ENCODE data around the gene TMEM117.
"Not testable (repeated sequence)": the region's sequence is repeated elsewhere in the genome, so short reads cannot be mapped to it uniquely, and the experiment has no call there.

TMEM117 gene

GRCh38 chr12:44193281-44193680 lies 357.4 kb downstream of the TMEM117 start:
- TF ChIP-seq EZH2 (IDR thresholded peaks at IDR 0.05; ENCODE audit: borderline replicate concordance, low read length) (no peak), CTCF (IDR thresholded peaks at IDR 0.05; ENCODE audit: low read length) (no peak)
- H3K4me2 ChIP-seq (ENCODE audit: low read length) = no peak overlapping the region
- H3F3A ChIP-seq (ENCODE audit: insufficient read depth, low read length) = no peaks in the 10 kb centered on the region
- H3K9me2 ChIP-seq (ENCODE audit: low read depth, low read length) = no peaks in the 10 kb centered on the region
- H4K20me1 ChIP-seq (ENCODE audit: insufficient read depth, low read length) = no peaks in the 10 kb centered on the region
- no peaks in the 10 kb centered on the region for H3K9me3 ChIP-seq (ENCODE audit: low read length)
- no peak overlapping the region for H3K9ac ChIP-seq (ENCODE audit: low read length)
- no peak overlapping the region for H3K27ac ChIP-seq (ENCODE audit: low read depth, low read length, poor library complexity, severe bottlenecking)
- no peaks in the 10 kb centered on the region for H3K36me3 ChIP-seq (ENCODE audit: insufficient read depth, low read length)
- H3K4me1 ChIP-seq (ENCODE audit: insufficient read depth, low read length, severe bottlenecking) = no peaks in the 10 kb centered on the region
- no peak overlapping the region for H2AFZ ChIP-seq (ENCODE audit: low read length)
- H3K79me2 ChIP-seq (ENCODE audit: insufficient read depth, low read length) = no peaks in the 10 kb centered on the region
- H3K27me3 ChIP-seq (ENCODE audit: insufficient read depth, low read length) = no peaks in the 10 kb centered on the region
- H3K4me3 ChIP-seq (ENCODE audit: low read depth, low read length, poor library complexity, severe bottlenecking) = no peak overlapping the region

- not testable (repeated sequence) for H3K27me3 ChIP-seq (ENCODE audit: insufficient read depth, low read length); H3K36me3 ChIP-seq (ENCODE audit: insufficient read depth, low read length); H3K27ac ChIP-seq (ENCODE audit: low read depth, low read length, poor library complexity, severe bottlenecking); H3K4me1 ChIP-seq (ENCODE audit: insufficient read depth, low read length, severe bottlenecking); H2AFZ ChIP-seq (ENCODE audit: low read length); H3K9me3 ChIP-seq (ENCODE audit: low read length); H3K4me3 ChIP-seq (ENCODE audit: low read depth, low read length, poor library complexity, severe bottlenecking); H3K79me2 ChIP-seq (ENCODE audit: insufficient read depth, low read length); H3F3A ChIP-seq (ENCODE audit: insufficient read depth, low read length); H3K4me2 ChIP-seq (ENCODE audit: low read length); H4K20me1 ChIP-seq (ENCODE audit: insufficient read depth, low read length); H3K9ac ChIP-seq (ENCODE audit: low read length); H3K9me2 ChIP-seq (ENCODE audit: low read depth, low read length)
These were observed 359.8 kb downstream of the TMEM117 start for GRCh38 chr12:44195719-44196118.

- Histone ChIP-seq H3K27me3 (ENCODE audit: insufficient read depth, low read length) (no peaks in the 10 kb centered on the region), H3K9ac (ENCODE audit: low read length) (no peak overlapping the region), H3K9me3 (ENCODE audit: low read length) (no peaks in the 10 kb centered on the region), H3K36me3 (ENCODE audit: insufficient read depth, low read length) (no peaks in the 10 kb centered on the region), H3F3A (ENCODE audit: insufficient read depth, low read length) (no peaks in the 10 kb centered on the region), H3K4me1 (ENCODE audit: insufficient read depth, low read length, severe bottlenecking) (no peaks in the 10 kb centered on the region), H2AFZ (ENCODE audit: low read length) (no peak overlapping the region), H3K4me2 (ENCODE audit: low read length) (no peak overlapping the region), H3K9me2 (ENCODE audit: low read depth, low read length) (no peaks in the 10 kb centered on the region; the same call in 1 of the 2 replicates), H3K79me2 (ENCODE audit: insufficient read depth, low read length) (no peaks in the 10 kb centered on the region), H3K27ac (ENCODE audit: low read depth, low read length, poor library complexity, severe bottlenecking) (no peak overlapping the region), H4K20me1 (ENCODE audit: insufficient read depth, low read length) (no peaks in the 10 kb centered on the region), H3K4me3 (ENCODE audit: low read depth, low read length, poor library complexity, severe bottlenecking) (no peak overlapping the region)
- TF ChIP-seq EZH2 (IDR thresholded peaks at IDR 0.05; ENCODE audit: borderline replicate concordance, low read length) (no peak), CTCF (IDR thresholded peaks at IDR 0.05; ENCODE audit: low read length) (no peak)
These were observed 370.2 kb downstream of the TMEM117 start for GRCh38 chr12:44206045-44206444.

- 0 out of 2 replicates have a peak, but pooled peaks cover 2% of the 10 kb centered on the region for H3K9me3 ChIP-seq (ENCODE audit: low read length)
- no peaks in the 10 kb centered on the region for H3K27me3 ChIP-seq (ENCODE audit: insufficient read depth, low read length)
- H2AFZ ChIP-seq (ENCODE audit: low read length) = no peak overlapping the region
- no peak overlapping the region for H3K4me3 ChIP-seq (ENCODE audit: low read depth, low read length, poor library complexity, severe bottlenecking)
- H3K4me1 ChIP-seq (ENCODE audit: insufficient read depth, low read length, severe bottlenecking) = no peaks in the 10 kb centered on the region
- H3K9ac ChIP-seq (ENCODE audit: low read length) = no peak overlapping the region
- no peaks in the 10 kb centered on the region for H3F3A ChIP-seq (ENCODE audit: insufficient read depth, low read length)
- H3K27ac ChIP-seq (ENCODE audit: low read depth, low read length, poor library complexity, severe bottlenecking) = no peak overlapping the region
- H3K4me2 ChIP-seq (ENCODE audit: low read length) = no peak overlapping the region
- no peaks in the 10 kb centered on the region for H3K36me3 ChIP-seq (ENCODE audit: insufficient read depth, low read length)
- no peaks in the 10 kb centered on the region for H3K9me2 ChIP-seq (ENCODE audit: low read depth, low read length)
- no peaks in the 10 kb centered on the region for H4K20me1 ChIP-seq (ENCODE audit: insufficient read depth, low read length)
- no peak for TF ChIP-seq CTCF (IDR thresholded peaks at IDR 0.05; ENCODE audit: low read length)
- no peak for TF ChIP-seq EZH2 (IDR thresholded peaks at IDR 0.05; ENCODE audit: borderline replicate concordance, low read length)
- H3K79me2 ChIP-seq (ENCODE audit: insufficient read depth, low read length) = no peaks in the 10 kb centered on the region
These were observed 381.4 kb downstream of the TMEM117 start for GRCh38 chr12:44217146-44217883.

Data from OCI-LY1 (cell line).